ENCODE results near the gene SCAF4.
"Not testable (repeated sequence)": the region's sequence is repeated elsewhere in the genome, so short reads cannot be mapped to it uniquely, and the experiment has no call there.

Gene SCAF4

GRCh38 chr21:31668651-31669491 lies 63.0 kb downstream of the SCAF4 start:
- no peak for DNase-seq

- no peak for DNase-seq
These were observed 64.3 kb downstream of the SCAF4 start for GRCh38 chr21:31667639-31668038.

- no peak for DNase-seq
These were observed 64.8 kb downstream of the SCAF4 start for GRCh38 chr21:31667132-31667531.

- no peak for DNase-seq
These were observed 65.4 kb downstream of the SCAF4 start for GRCh38 chr21:31666445-31667010.

GRCh38 chr21:31665869-31666268 lies 66.0 kb downstream of the SCAF4 start:
- DNase-seq: not testable (repeated sequence)

- DNase-seq: no peak
These were observed 66.5 kb downstream of the SCAF4 start for GRCh38 chr21:31665397-31665796.

GRCh38 chr21:31663584-31664249 lies 68.2 kb downstream of the SCAF4 start:
- DNase-seq: no peak

GRCh38 chr21:31660591-31660990 lies 71.3 kb downstream of the SCAF4 start:
- no peak for DNase-seq

GRCh38 chr21:31660259-31660565 lies 71.7 kb downstream of the SCAF4 start:
- no peak for DNase-seq

- peak; percentile 92 for DNase-seq
These were observed 72.2 kb downstream of the SCAF4 start, which contains the start of gene SOD1 for GRCh38 chr21:31659536-31660258. Gene SOD1 (plus strand): TSS chr21:31659693. CDS start chr21:31659770, 77 bp downstream.

- DNase-seq: no peak
These were observed 72.7 kb downstream of the SCAF4 start for GRCh38 chr21:31659286-31659535.

- DNase-seq: no peak
These were observed 73.9 kb downstream of the SCAF4 start for GRCh38 chr21:31658053-31658452.

GRCh38 chr21:31656199-31657095 lies 75.5 kb downstream of the SCAF4 start:
- DNase-seq: no peak

GRCh38 chr21:31654821-31655580 lies 76.9 kb downstream of the SCAF4 start:
- DNase-seq: not testable (repeated sequence)

- DNase-seq: no peak
These were observed 77.6 kb downstream of the SCAF4 start for GRCh38 chr21:31654340-31654739.

- not testable (repeated sequence) for DNase-seq
These were observed 80.4 kb downstream of the SCAF4 start for GRCh38 chr21:31651491-31651890.

- DNase-seq: no peak
These were observed 81.0 kb downstream of the SCAF4 start for GRCh38 chr21:31650930-31651329.

GRCh38 chr21:31647650-31648049 lies 84.3 kb downstream of the SCAF4 start:
- DNase-seq: no peak

- no peak for DNase-seq
These were observed 87.3 kb downstream of the SCAF4 start for GRCh38 chr21:31644643-31645042.

GRCh38 chr21:31641416-31641922 lies 90.4 kb downstream of the SCAF4 start:
- DNase-seq: no peak

- DNase-seq: no peak
These were observed 95.0 kb downstream of the SCAF4 start for GRCh38 chr21:31636874-31637273.

GRCh38 chr21:31634993-31635392 lies 96.9 kb downstream of the SCAF4 start:
- DNase-seq: no peak
